Measurements from ENCODE around the gene CBLL1.

The CBLL1 gene

DNA sequence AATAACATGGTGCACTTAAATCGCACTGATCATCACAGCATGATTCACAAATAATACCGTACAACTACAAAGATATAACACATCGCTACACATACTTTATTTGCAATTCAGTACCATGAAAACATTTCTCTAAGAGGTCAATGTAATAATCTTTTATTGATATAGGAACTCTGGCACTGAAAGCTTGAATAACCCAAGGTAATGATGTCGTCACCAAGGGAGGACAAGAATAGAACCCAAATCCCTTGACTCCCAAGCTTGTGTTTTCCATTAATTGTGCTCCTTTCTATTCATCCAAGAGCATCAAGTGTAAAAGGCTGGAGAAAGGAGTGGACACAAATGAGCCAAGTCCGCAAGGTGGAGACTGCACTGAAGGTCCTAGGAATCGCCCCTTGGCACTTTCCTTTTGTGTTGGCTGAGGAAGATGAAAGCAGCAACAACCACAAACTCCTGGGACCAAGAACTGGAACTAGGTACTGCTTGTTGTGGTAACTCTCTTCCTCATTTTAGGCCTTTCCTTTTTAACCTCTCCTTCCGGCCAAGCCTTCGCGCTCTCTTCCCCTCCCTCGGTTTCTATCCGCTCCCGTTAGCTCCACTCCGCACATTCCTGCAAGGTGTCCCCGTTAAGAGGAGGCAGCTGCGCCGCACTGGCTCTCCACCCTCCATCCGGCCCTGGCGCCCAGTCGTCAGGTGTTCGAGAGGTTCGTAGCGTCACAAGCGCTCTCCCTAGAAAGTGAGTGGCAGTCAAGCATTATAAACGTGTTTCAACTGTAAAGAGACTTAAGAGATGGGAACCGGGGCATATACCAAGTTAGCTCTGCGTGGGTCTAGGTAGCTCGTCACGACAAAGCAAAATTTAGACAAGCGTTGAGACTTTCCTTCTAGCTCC lies 1.0 kb upstream of the CBLL1 start:
- DNase-seq (ENCODE audit: low read depth in 3 of 3), result peak in 1 of 3 experiments; percentile 63

DNA sequence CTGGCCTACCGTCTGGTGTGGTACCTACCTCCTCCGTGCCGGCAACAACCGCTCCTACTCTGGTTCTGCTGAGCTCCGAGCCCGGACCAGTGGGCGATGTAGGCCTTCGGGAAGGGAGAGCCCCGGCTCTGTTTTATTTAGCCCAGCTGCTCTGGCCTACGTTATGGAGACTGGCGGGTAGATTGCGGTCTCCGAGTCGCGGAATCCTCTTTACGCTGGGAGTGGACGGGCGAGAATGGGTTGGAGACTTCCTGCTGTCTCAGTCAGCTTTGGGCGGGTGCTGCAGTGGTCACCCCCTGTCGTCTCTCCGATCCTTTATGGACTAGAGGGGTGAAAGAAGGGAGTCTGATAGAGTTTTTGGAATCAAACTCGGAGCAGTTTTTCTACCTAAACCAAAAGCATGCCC lies 406 bp downstream of the CBLL1 start:
- no peak for DNase-seq (ENCODE audit: low read depth in 3 of 3)

DNA sequence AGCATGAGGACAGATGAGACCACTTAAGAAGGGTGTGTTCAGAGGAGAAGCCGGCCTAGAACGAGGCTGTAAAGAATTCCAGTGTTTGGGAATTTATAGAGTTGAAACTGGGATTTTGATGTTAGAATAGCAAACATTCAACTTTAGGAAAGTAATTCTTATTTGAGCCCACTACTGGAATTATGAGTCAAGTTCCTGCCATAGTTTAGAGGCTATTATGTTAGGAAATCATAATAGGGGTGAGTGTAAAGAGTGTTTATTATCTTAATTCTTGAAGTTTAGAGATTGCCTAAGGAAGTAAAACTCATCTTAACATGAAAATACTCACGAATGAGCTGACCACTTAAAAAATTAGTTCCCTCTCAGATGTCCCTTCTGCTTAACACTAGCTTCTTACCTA lies 2.1 kb downstream of the CBLL1 start:
- DNase-seq (ENCODE audit: low read depth in 3 of 3), result no peak

DNA sequence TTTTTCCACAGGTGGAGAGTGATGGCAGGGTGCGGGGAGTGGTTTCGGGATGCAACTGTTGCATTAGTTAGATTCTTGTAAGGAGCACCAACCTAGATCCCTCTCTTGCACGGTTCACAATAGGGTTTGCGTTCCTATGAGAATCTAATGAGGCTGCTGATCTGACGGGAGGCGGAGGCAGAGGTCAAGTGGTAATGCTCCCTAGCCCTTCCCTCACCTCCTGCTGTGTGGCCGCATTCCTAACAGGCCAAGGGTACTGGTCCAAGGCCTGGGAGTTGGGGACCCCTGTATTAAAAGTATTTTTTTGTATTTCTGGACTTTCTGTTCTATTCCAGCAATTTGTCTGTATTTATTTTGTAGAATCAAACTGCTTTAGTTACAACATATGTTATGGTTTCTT lies 7.2 kb downstream of the CBLL1 start:
- no peak for DNase-seq (ENCODE audit: low read depth in 3 of 3)

DNA sequence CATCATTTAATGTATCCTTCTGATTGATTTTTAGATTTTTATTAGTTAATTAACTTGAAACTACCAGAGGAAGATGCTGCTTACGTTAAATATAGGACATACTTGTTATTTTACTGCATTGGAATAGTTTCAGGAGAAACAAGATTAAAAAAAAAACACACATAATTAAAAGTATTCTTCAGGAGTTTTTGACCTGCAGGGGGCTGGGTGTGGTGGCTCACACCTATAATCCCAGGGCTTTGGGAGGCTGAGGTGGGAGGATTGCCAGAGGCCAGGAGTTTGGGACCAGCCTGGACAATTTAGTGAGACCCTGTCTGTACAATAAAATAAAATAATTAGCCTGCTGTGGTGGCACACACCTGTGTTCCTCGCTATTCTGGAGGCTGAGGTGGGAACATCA lies 10.7 kb downstream of the CBLL1 start:
- DNase-seq (ENCODE audit: low read depth in 3 of 3), result no peak

DNA sequence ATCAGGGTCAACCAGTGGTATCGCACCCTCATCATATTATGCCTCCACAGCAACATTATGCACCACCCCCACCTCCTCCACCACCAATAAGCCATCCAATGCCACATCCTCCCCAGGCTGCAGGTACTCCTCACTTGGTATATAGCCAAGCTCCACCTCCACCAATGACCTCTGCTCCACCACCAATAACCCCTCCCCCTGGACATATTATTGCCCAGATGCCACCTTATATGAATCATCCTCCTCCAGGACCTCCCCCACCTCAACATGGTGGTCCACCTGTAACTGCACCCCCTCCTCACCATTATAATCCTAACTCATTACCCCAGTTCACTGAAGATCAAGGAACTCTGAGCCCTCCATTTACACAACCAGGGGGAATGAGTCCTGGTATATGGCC lies 14.7 kb downstream of the CBLL1 start:
- DNase-seq (ENCODE audit: low read depth in 3 of 3), result no peak

DNA sequence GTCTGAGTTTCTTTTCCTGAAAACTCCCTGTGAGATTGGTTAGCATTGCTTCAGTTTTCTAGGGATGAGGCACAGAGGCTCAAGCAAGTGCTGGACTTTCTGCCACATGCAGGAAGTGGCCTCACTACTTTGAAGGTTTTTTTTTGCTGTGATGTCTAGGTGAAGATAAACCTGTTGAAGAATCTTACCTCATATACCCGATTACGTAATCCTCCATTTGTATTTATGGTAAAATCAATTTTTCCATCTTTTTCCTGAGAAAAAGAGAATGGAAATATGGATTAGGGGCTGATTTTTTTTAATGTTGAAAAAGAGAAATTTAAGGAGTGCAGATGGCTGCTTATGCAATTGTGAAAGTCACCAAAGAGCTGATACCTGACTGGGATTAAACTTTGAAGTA lies 23.4 kb downstream of the CBLL1 start:
- no peak for DNase-seq (ENCODE audit: low read depth in 3 of 3)

DNA sequence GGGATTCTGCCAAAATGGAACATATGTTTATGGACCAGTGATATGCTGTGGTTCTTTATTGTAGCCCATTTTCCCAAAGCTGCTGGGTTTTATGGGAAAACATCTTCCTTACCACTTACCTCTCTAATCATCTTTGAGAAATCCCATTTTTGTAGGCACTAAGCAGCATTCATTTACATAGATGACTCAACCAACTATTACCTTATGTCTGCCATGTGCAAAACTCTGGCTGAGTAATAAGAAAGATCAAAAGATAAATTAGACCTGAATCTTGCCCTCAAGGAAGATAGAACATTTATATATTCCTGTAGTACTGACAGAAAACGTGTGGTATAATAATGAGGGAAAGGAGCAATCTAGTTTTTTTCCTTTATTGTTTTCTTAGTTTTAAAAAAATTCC lies 24.3 kb downstream of the CBLL1 start:
- DNase-seq (ENCODE audit: low read depth in 3 of 3), result no peak

DNA sequence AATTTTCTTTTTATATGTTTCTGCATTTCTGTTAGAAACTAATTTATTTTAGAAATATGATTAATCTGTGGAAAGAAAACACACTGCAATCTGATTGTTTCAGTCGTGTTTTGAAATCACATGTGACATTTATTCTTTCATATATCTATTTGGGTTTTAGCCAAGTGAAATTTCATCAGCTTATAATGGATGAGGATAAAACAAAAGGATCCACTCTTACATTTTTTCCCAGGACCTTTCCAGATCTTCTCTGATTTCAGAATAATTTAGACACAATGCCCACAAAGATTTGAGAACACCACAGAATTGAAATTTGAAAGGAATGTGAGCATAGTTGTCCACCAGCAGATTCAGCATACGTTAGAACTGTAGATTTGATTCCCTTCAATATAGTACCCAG lies 29.1 kb downstream of the CBLL1 start:
- no peak for DNase-seq (ENCODE audit: low read depth in 3 of 3)

DNA sequence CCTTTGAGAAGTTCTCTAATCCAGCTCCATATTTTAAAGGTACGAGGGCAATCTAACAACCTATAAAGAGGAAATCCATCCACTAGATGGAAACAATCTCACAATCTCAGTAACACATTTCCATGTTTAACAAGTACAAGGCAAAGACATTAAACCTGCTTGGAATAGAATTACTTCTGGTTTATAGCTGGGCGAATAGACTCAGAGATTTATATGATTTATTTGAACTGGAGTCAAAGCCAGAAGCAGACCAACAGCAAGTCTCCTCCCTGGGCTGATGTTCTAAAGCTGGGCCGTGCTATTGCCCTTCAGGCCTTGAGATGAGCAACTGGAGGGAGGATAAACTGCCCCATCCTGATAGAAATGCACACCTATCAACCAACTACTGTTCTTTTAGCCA lies 33.8 kb downstream of the CBLL1 start:
- no peak for DNase-seq (ENCODE audit: low read depth in 3 of 3)

DNA sequence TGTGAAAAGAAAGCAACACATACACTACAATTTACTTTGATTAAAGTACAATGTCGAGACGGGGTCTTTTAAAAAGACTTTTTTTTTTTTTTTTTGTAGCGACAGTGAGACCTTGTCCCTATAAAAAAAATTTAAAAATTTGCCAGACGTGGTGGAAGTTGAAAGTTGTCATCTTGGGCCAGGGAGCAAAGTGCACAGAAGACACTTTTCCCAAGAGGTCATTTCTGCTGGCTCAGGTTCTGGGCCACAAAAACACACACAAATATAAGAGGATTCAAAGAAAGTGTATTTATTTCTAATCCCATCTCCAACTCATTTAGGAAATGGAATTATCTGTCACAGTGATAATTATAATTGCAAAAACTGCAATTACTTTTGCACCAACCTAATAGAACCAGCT lies 34.3 kb downstream of the CBLL1 start:
- no peak for DNase-seq (ENCODE audit: low read depth in 3 of 3)

DNA sequence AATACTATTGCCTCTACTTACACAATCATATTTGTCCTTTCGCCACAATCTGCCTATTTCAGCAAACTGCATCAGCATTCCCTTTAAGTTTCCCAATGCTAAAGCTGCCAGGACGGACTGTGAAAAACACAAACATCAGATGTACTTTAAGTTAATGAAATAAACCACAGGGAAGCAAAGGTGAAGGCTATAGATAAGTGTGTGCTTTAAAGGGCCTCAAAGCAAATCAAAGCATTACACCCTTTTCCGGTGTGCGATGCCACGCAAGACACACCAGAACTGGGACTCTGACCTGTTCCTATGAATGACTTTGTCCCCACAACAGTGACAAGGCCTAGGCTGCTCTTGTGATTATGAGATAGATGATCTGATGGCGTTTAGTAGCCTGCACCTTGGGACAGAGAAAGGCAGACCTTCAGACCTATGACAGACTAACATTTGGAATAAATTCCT lies 35.7 kb downstream of the CBLL1 start:
- no peak for DNase-seq (ENCODE audit: low read depth in 3 of 3)

DNA sequence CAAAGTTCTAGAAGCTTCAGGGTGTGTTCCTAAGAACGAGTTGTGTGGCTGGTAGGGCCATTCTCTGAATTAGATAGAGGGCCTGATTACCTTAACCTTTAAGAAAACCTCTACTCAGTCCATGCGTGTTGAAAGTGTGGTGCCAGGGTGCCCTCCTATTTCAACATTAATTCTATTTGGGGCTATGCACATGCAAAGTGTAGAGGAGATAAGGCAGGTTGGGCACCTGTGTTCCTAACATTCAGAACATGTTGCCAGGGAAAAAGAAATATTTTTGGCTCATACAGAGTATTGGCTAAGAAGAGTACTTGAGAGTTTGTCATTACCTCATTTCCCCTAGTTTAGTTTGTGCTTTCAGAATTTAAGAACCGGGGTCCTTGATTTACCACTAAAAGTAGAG lies 38.4 kb downstream of the CBLL1 start:
- DNase-seq (ENCODE audit: low read depth in 3 of 3), result no peak

DNA sequence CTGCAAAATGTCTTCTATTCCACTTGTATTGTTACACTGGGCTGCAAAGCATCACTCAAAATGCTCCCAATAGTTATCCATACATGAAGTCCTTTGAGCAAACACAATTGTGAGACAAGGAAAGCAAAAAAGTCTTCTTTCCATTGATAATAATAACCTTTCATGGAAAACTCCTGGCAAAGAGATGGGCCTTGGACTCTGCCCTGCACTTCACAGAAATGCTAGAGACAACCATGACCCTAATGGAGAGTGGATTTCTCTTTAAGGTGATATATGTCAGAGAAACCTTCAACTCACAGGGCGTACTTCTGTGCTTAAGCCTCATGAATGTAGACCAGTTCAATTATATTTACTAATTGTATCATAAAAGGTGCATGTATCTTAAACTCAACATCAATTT lies 39.7 kb downstream of the CBLL1 start:
- no peak for DNase-seq (ENCODE audit: low read depth in 3 of 3)

DNA sequence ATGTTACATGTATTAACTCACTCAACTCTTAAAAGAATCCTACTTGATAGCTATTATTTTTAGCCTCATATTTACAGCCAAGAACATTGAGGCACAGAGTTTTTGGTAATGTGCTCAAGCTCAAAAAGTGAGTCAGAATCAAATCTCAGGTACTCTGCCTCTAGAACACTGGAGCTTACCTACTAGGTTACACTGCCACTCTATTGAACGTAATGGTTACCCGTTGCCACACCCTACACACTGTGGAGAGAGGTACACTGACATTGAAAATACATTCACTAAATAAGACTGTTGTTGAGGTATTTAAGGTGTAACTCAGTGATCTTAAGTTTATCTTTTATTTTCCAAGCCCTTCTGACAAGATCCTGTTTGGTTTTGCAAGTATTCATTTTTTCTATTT lies 41.2 kb downstream of the CBLL1 start:
- no peak for DNase-seq (ENCODE audit: low read depth in 3 of 3)

DNA sequence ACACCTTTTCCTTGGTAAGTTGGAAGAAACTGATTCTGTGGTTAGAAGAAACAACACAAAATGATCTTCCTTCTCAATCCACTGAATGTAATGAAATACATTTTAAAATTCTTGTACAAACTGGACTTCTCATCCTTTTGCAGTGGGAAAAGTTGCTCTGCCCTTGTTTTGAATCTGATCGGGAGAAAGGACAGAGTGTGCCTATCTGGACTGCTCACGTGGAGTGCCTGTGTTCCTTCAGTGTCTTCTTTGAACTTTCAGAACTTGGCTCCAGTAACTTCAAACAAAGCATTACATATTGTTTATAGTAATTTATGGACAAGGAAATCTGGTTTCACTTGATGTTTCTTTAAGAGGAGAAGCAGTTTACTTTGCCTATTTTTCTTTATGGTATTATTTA lies 42.0 kb downstream of the CBLL1 start:
- no peak for DNase-seq (ENCODE audit: low read depth in 3 of 3)

DNA sequence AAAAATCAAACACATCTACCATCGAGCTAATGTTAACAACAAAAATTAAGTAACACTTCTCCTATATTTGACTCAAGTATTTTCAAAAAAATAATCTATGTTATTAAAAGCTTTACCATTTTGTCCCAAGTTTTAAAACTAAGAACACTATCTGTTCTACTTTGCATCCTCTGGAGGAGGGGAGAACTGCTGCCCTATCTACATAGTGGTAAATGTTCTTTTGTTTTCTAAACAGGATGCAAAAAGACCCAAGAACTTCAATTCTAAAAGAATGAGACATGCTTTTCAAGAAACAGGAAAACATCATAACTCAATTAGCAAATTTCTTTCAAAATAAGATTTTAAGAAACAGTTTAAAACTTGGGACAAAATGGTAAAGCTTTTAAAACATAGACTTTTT lies 44.3 kb downstream of the CBLL1 start:
- no peak for DNase-seq (ENCODE audit: low read depth in 3 of 3)

DNA sequence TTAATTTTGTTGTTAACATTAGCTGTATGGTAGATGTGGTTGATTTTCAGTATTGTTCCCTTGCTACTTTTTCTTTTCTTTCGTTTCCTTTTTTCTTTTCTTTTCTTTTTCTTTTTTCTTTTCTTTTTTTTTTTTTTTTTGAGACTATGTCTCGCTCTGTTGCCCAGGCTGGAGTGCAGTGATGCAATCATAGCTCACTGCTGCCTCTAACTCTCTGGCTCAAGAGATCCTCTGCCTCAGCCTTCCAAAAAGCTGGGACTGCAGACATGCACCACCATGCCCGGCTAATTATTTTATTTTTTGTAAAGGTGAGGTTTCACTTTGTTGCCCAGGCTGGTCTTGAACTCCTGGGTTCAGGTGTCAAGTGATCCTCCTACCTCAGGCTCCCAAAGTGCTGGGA lies 44.7 kb downstream of the CBLL1 start:
- no peak for DNase-seq (ENCODE audit: low read depth in 3 of 3)

DNA sequence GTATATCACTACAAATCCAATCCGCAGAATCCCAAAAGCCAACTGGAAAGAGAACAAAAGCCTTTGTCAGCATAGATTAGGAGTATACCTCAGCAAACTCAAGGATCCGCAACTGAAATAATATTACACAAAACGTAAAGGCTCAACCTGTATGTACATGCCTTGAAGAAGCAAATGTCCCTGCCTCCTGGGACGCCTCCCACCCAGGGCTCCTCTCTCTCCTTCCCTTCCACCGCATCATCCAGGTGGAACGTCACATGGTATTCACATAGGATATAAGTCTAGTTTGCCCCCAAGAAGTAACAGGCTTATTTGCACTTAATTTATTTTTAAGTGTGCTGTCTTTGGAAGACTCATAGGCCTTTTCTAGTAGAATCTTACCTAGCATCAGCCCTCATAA lies 45.7 kb downstream of the CBLL1 start:
- no peak for DNase-seq (ENCODE audit: low read depth in 3 of 3)

DNA sequence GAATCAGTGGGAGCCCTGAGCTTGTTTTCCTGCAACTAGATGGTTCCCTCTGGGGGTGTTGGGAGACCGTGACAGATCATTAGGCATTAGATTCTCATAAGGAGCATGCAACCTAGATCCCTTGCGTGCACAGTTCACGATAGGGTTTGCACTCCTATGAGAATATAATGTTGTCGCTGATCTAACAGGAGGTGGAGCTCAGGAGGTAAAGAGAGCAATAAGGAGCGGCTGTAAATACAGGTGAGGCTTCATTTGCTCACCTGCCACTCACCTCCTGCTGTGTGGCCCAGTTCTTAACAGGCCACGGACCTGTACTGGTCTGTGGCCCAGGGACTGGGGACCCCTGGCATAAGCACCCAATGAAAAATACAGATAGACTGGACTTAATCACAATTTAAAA lies 48.4 kb downstream of the CBLL1 start:
- DNase-seq (ENCODE audit: low read depth in 3 of 3), result no peak

DNA sequence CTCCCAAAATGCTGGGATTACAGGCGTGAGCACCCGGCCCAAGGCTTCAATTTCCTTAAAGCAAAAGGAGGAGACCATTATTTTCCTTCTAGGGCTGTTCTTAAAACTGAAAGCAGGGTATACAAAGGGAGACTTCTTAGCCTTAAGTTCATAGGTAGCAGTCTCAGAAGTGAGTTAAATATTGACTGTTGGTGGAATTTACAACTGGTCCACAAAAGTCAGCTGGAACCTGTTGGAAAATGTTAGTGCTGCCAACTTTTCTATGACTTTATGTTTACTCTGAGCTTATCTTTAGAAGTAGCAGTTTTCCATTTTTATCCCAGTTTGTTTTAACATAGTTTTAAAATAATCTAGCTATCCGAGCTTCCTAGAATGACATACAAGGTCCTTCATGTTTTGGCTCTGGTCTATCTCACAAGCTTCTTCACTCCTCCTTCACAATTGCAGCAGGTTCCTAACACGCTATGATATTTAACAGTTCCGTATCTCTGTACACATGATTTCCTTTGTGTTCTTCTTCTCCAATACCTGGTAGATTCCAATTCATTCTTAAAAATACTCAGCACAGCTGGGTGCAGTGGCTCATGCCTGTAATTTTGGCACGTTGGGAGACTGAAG lies 55.8 kb downstream of the CBLL1 start:
- DNase-seq (ENCODE audit: low read depth in 3 of 3), result no peak

DNA sequence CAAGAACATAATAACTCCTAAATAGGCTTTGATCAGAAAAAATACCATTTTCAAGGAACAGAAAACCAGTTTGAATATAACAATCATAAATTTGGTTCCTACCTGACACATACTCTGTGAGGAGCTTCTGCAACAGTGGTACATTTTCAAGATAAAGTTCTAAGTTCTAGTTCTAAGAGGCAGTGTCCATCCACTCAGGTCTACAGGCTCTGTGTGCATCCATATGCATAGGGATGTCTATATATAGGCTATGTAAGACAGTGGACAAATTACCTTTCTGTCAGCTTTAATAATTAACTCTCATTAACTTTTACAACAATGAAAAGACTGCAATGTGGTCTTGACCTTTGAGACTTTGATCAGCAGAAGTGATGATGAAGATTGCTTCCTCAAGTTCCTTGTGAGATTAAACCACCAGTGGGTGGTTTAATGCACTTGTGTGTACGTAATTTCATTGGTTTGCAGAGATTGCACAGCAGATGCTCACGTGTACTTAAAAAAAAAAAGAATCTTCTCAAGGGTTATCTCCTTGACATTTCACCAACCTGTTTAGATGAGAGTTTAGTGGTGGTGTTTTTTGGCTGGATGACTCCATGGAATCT lies 59.2 kb downstream of the CBLL1 start, which contains the start of gene SLC26A3:
TSS of gene SLC26A3 (minus strand) at position 215 of the 602 bp plus-strand sequence. CDS start 8,714 bp downstream, outside the sequence.
- DNase-seq (ENCODE audit: low read depth in 3 of 3), result no peak

DNA sequence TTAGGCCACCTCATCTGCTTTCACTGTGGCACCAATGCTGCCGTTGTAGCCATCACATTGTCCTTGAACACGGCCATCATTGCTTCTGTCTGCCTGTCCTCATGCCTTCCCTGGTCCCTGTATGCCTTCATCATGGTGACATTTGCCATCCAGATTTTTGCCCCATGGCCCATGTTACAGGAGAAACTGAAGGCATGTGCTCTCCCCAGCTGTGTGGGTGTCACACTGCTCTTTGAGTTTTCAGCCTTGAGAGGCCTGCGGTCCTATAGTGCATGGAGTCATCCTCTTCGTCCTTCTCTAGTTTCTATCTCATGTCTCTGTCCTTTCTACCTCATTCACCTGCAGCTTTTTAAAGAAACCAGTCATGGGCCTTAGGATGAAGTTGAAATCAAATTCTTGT lies 65.2 kb downstream of the CBLL1 start:
- no peak for DNase-seq (ENCODE audit: low read depth in 3 of 3)

All from stimulated activated CD4-positive, alpha-beta T cell treated with anti-CD3 and anti-CD28 coated beads, TNF-alpha, amount 100 ng/mL, for 24 hours (primary cell).